GM18498 (cell line): ENCODE measurements around the gene GFOD2.
"Not testable (repeated sequence)": the region's sequence is repeated elsewhere in the genome, so short reads cannot be mapped to it uniquely, and the experiment has no call there.

Source experiments
- ATAC-seq: cut with Tn5 transposase; IDR thresholded peaks from one replicate; pipeline ENCODE4 v1.9.1; 2021; ENCODE audit warnings: mild to moderate bottlenecking, moderate library complexity; ENCODE audit not compliant: unreplicated experiment

Gene GFOD2

GRCh38 chr16:67707210-67707609 is 11.9 kb downstream of the GFOD2 start:
- ATAC-seq, result no peak

GRCh38 chr16:67704110-67704509 is 15.0 kb downstream of the GFOD2 start:
- ATAC-seq, result no peak

DNA sequence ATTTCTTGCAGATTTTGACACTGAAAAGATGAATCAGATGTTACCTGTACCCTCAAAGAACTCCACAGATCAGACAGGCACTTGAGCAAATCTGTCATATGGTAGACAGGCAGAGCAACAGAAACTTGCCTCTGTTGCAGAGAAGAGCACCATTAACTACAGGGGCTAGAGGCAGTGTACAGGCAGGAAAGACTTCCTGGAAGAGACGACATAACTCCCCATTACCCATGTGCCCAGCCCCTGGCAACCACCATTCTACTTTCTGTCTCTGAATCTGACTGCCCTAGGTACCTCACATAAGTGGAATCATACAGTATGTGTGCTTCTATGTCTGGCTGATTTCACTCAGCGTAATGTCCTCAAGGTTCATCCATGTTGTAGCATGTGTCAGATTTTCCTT is 15.5 kb downstream of the GFOD2 start:
- ATAC-seq, result no peak

DNA sequence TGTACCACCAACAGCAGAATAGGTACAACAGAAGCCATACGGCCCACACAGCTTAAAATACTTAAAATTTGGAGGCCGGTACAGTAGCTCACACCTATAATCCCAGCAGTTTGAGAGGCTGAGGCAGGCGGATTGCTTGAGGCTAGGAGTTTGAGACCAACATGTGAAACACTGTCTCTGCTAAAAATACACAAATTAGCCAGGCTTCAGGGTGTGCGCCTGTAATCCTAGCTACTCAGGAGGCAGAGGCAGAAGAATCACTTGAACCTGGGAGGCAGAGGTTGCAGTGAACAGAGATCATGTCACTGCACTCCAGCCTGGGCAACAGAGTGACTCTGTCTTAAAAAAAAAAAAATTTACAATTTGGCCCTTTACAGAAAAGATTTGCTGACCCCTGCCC is 17.0 kb downstream of the GFOD2 start:
- no peak for ATAC-seq

- no peak for ATAC-seq
Observed at GRCh38 chr16:67701420-67701819, 17.7 kb downstream of the GFOD2 start.

GRCh38 chr16:67699265-67699664 is 19.9 kb downstream of the GFOD2 start:
- no peak for ATAC-seq

DNA sequence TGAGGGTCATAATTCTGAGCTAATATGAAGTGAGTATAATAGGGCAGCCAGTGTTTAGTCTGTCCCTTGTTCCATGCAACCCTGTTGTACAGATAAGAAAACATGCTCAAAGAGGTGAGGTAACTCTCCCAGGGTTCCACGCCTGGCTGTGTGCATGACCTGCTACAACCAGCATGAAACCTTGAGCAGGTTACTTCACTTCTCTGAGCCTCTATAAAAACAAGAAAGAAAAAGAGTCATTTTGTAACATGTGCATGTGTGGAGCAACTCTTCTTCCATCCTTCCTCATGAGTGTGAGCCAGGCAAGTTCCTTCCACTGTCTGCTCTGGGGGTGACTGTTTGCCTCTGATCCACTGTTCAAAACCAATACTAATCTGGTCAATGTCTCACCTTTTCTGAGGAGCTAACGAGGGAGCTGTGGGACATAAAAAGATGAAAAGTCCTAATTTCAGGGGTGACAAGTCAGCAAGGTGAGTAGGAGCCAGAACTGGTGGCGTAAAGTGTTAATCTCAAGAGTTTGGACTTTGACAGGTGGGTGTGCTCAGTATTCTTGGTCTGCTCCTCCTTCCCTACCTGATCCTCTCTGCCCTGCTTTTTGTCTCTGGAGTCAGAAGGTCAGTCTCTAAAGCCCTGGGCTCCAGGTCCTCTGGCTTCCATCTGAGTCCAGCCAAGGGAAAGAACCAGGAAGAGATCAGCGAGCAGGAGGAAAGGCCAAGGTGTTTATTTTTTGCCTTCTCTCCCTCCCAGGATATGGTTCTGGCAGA is 21.5 kb downstream of the GFOD2 start:
- no peak for ATAC-seq

DNA sequence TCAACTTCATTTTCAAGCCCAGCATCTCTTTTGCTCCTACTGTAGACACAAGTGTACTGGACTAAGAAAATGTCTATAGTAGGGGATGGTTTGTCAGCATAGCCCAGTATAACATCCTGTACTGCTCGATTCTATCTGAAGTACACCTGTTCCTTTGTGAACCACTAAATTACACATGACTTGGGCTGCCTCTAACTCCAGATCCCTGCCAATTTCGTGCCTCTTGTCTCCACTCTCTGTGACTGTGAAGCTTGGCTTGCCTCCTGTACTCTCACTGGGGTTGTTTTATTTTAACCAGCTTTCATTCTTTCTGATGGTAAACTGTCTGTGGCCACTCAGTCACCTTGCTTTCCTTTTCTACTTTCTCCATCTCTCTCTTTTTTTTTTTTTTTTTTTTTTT is 24.5 kb downstream of the GFOD2 start:
- no peak for ATAC-seq

DNA sequence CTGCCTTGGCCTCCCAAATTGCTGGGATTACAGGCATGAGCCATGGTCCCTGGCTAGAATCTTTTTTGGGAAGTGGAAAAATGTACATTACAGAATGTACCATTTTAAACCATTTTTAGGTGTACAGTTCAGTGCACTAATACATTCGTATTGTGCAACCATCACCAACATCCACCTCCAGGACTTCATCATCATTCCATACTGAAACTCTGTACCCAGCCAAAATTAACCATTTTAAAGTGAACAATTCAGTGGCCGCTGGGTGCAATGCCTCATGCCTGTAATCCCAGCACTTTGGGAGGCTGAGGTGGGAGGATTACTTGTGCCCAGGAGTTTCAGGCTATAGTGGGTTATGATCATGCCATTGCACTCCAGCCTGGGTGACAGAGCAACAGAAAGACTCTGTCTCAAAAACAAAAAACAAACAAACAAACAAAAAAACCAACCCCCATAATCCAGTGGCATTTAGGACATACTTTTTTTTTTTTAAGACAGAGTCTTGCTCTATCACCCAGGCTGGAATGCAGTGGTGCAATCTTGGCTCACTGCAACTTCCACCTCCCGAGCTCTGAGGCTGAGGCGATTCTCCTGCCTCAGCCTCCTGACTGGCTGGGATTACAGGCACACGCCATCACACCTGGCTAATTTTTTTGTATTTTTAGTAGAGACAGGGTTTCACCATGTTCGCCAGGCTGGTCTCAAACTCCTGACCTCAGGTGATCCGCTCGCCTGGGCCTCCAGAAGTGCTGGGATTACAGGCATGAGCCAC is 25.4 kb downstream of the GFOD2 start:
- not testable (repeated sequence) for ATAC-seq

- ATAC-seq, result peak; percentile 47
Observed at GRCh38 chr16:67685388-67686112, 33.6 kb downstream of the GFOD2 start.

GRCh38 chr16:67683767-67684166 is 35.3 kb downstream of the GFOD2 start:
- ATAC-seq, result no peak

- ATAC-seq, result no peak
Observed at GRCh38 chr16:67679935-67680897, 38.9 kb downstream of the GFOD2 start.

- ATAC-seq, result no peak
Observed at GRCh38 chr16:67678354-67679023, 40.6 kb downstream of the GFOD2 start.

GRCh38 chr16:67677712-67678111 is 41.4 kb downstream of the GFOD2 start:
- ATAC-seq, result no peak

DNA sequence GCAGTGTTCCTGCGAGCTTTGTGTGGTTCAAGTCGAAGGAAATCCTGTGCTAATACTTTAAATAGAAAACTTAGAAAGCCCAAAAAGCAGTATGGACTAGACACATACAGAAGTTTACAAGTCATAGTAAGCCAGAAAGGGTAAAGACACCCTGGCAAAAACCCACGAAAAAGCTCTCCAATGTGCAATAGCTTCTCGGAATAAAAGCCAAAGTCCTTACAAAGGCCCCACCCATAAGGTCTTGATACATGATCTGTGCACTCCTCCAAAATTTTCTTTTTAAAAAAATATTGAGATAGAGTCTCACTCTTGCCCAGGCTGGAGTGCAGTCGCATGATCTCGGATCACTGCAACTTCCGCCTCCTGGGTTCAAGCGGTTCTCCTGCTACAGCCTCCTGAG is 42.2 kb downstream of the GFOD2 start:
- no peak for ATAC-seq

DNA sequence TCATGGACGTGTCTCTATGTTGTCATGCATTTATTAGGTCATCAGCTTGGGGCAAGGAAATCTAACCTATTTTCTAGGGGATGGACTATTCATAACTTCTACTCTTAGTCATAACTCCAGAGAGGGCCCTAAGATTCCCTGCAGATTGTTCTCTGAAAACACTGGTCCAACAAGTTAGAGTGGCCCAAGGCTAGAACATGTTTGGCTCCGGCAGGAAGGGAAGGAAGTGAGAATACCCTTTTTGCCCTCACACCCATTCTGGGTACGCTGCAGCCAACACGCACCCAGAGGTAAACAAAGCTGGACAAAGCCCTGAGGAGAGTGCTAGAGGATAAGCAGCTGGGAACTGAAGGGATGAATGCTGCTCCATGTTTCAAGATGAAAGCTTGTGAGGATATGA is 42.6 kb downstream of the GFOD2 start:
- no peak for ATAC-seq

GRCh38 chr16:67675999-67676398 is 43.1 kb downstream of the GFOD2 start:
- no peak for ATAC-seq

GRCh38 chr16:67675579-67675935 is 43.6 kb downstream of the GFOD2 start:
- no peak for ATAC-seq

DNA sequence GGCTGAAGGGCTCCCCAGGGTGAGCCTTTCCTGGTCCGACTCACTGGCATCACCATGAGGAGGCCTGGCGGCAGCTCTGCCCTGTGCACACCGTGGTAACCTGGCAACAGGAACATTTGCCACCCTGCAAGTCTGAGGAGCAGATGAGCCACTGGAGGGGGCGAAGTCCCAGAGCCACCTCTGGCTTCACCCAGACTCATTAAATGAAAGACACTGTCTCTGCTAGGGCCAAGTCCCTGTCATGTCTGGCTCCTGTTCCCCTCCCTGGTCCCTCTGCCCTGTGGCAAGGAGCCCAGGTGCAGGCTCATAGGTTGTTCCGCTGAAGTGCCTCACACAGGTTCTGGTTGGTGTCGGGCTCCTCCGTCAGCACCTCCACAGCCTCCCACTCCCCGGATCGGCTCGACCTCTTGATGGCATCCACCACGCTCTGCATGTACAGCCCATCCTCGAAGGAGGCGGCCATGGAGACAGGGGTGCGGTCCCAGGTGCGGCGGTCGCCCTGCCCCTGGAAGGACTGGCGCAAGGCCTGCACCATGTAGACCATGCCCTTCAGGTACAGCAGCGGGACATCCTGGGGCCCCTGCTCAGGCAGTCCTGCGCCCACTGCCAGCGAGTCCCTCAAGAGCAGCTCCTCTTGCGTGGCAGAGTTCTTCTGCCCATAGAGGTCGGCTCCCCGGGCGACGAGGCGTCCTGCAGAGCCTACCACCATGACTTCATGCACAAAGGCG is 44.1 kb downstream of the GFOD2 start:
- no peak for ATAC-seq
